A673 (cell line): ENCODE results near the gene NAT16. TPM values are rescaled to one million over a fixed set of nuclear protein-coding genes. Genes with fewer than 3 reads are reported as not detected.

ENCODE experiments used
- BruUV-seq: library from RNA; stranded (reverse); fragments of 400-500 nt; replicated peaks from 2 replicates; lab custom pipeline; 2021; lab: Mats Ljungman, UMichigan
- CTCF ChIA-PET: fragments of 300-600 bp; sonication (Branson Sonifier 250); formaldehyde crosslinking; loops from one replicate; lab custom pipeline; 2022; ENCODE audit warnings: antibody characterized with exemption; lab: Charles Lee
- POLR2A ChIA-PET: fragments of 300-600 bp; sonication (Branson Sonifier 250); formaldehyde crosslinking; loops from one replicate; lab custom pipeline; 2022; ENCODE audit warnings: antibody characterized with exemption; ENCODE audit not compliant: low non-redundant PET; lab: Charles Lee
- DNase-seq: peaks from one replicate; pipeline ENCODE4 v3.0.0-alpha.2; 2015; ENCODE audit warnings: low spot score
- H3K27ac ChIP-seq: fragments of 200-600 bp; sonication (generic); 2 replicates; pipeline ENCODE4 v1.5.1; 2016; ENCODE audit warnings: mixed run types, low read depth, mild to moderate bottlenecking, mixed read lengths, antibody characterized with exemption, low read length; ENCODE audit not compliant: poor library complexity, severe bottlenecking
- H3K27me3 ChIP-seq: fragments of 200-600 bp; sonication (generic); replicated peaks from 2 replicates; pipeline ENCODE4 v1.6.1; 2017; ENCODE audit warnings: mixed run types, low read depth, mild to moderate bottlenecking, mixed read lengths, antibody characterized with exemption, low read length; ENCODE audit not compliant: insufficient read depth, poor library complexity
- H3K36me3 ChIP-seq: fragments of 200-600 bp; sonication (generic); 2 replicates; pipeline ENCODE4 v1.6.1; 2016; ENCODE audit warnings: mixed run types, mild to moderate bottlenecking, mixed read lengths, antibody characterized with exemption, low read length; ENCODE audit not compliant: insufficient read depth, poor library complexity, severe bottlenecking
- H3K4me1 ChIP-seq: fragments of 200-600 bp; sonication (generic); 2 replicates; pipeline ENCODE4 v1.6.1; 2017; ENCODE audit warnings: mixed run types, mild to moderate bottlenecking, mixed read lengths, antibody characterized with exemption, low read length; ENCODE audit not compliant: insufficient read depth, poor library complexity, severe bottlenecking
- H3K4me3 ChIP-seq: fragments of 200-600 bp; sonication (generic); 2 replicates; pipeline ENCODE4 v1.5.1; 2016; ENCODE audit warnings: low read depth, mixed run types, mild to moderate bottlenecking, mixed read lengths, low read length; ENCODE audit not compliant: poor library complexity, severe bottlenecking
- H3K9me3 ChIP-seq: fragments of 200-600 bp; sonication (generic); 2 replicates; pipeline ENCODE4 v1.6.1; 2016; ENCODE audit warnings: mixed run types, low read depth, mild to moderate bottlenecking, mixed read lengths, antibody characterized with exemption, low read length; ENCODE audit not compliant: poor library complexity, severe bottlenecking
- EZH2 ChIP-seq: fragments of 200-600 bp; sonication (generic); IDR thresholded peaks from 2 replicates; pipeline ENCODE4 v1.6.1; 2017; ENCODE audit warnings: borderline replicate concordance, low read depth, mild to moderate bottlenecking, mixed read lengths, antibody characterized with exemption, low read length; ENCODE audit not compliant: poor library complexity, severe bottlenecking
- intact Hi-C: fragments of 100-400 bp; cut with micrococcal nuclease; formaldehyde crosslinking; loops from one replicate; pipeline ENCODE4 v1.10.0; 2022; ENCODE audit not compliant: unreplicated experiment
- total RNA-seq: library from RNA; stranded (reverse); gene quantifications from 2 replicates; pipeline ENCODE4 v1.2.3, GENCODE V29; 2021
- TF ChIP-seq, protein P1 (sequence below): fragments of 300-800, 200-600 bp; sonication (generic); conservative IDR thresholded peaks from 2 replicates; pipeline ENCODE4 v1.5.1; 2017; ENCODE audit warnings: low read depth, mild to moderate bottlenecking, antibody characterized with exemption, low read length, moderate library complexity, mixed read lengths

Gene NAT16
- total RNA-seq, 1 experiment from 2014 or later: not detected

DNA sequence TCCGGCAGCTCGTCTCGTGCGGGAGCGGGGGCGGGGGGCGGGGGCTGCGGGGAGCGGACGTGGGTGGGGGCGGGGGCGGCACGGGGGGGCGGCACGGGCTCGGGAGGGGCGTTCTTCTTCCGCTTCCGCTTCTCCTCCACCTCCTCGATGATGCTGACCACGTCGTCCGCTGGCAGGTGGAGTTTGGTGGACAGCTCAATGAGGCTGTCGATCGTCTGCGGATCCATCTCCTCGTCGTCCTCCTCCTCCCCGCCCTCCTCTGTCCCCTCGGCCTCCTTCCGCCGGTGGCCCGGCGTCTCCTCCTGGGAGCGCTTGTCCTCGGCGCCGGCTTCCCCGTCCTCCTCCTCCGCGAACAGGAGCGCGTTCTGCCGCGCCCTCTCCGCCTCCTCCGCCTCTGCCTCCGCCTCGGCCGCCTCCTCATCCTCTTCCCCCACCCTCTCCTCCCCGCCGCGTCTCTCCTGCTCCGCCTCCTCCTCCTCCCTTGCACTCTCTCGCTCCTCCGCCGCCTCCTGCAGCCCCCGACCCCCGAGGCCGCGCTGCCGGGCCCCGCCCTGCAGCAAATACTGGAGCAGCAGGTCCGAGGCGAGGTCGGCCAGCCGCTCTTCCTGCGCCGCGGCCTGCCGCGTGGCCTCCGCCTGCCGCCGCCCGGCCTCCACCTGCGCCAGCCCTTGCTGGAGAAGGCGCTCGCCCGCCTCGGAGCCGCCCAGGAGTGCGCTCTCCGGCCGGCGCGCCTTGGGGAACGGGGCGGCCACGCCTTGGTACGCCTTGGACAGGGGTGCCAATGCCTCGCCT, 16.6 kb downstream of the NAT16 start:
- BruUV-seq: no TSS peak
- Histone ChIP-seq H3K9me3 (no peaks in the 10 kb centered on the region), H3K27me3 (peaks cover 24% of the 10 kb centered on the region), H3K4me3 (peak overlapping the region; percentile 49), H3K4me1 (peaks cover 54% of the 10 kb centered on the region), H3K27ac (no peak overlapping the region), H3K36me3 (peaks cover 4% of the 10 kb centered on the region)
- CTCF ChIA-PET: interaction anchor here (0.5 to 1.0 kb wide), 2 partner anchors 20 to 105 kb away, joined by 3 to 4 read pairs; no protein-coding TSS in a partner anchor
- TF ChIP-seq EZH2: no peak
- TF ChIP-seq, protein P1, sequence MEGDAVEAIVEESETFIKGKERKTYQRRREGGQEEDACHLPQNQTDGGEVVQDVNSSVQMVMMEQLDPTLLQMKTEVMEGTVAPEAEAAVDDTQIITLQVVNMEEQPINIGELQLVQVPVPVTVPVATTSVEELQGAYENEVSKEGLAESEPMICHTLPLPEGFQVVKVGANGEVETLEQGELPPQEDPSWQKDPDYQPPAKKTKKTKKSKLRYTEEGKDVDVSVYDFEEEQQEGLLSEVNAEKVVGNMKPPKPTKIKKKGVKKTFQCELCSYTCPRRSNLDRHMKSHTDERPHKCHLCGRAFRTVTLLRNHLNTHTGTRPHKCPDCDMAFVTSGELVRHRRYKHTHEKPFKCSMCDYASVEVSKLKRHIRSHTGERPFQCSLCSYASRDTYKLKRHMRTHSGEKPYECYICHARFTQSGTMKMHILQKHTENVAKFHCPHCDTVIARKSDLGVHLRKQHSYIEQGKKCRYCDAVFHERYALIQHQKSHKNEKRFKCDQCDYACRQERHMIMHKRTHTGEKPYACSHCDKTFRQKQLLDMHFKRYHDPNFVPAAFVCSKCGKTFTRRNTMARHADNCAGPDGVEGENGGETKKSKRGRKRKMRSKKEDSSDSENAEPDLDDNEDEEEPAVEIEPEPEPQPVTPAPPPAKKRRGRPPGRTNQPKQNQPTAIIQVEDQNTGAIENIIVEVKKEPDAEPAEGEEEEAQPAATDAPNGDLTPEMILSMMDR: no peak
- POLR2A ChIA-PET: interaction anchor here (0.8 kb wide), 1 partner anchor 79 kb away, joined by 4 read pairs; no protein-coding TSS in a partner anchor
- DNase-seq: peak; percentile 65
- intact Hi-C loops: no loop called here

DNA sequence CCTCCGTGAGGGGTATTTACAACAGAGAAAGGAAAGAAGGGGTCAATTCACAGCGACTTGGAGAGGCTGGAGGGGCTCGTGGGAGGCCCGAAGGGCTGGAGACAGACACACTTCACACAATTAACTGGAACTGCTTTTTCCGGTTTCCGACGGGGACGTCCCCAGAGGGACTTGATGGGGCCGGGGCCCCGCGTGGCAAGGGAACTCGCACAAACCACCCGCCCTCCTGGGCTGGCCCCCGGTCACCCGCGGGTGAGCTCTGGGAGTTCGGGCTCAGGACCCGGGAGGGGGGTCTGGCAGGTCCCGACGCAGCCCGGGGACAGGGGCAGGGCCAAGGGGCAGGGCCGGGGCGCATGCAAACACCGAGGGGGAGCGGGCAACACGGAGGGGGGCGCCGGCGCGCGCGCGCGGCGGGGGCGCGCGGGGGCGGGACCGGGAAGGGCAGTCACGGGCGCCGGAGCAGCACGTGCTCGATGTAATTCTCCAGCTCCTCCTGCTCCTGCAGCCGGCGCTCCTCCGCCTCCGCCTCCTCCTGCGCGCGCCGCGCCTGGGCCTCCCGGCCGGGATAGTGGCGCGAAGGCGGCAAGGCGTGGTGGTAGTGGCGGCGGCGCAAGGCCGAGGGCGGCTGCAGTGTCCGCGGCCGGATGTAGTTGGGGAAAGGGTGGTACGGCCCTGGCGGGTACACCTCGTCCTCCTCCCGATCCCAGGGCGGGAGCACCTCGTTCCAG, 17.4 kb downstream of the NAT16 start:
- POLR2A ChIA-PET: interaction anchor here (0.8 kb wide), 1 partner anchor 78 kb away, joined by 4 read pairs; no protein-coding TSS in a partner anchor
- peaks cover 54% of the 10 kb centered on the region for H3K4me1 ChIP-seq
- H3K36me3 ChIP-seq: peaks cover 4% of the 10 kb centered on the region
- TF ChIP-seq EZH2: no peak
- TF ChIP-seq, protein P1: no peak
- H3K4me3 ChIP-seq: peak overlapping the region; percentile 43
- peaks cover 18% of the 10 kb centered on the region for H3K27me3 ChIP-seq
- CTCF ChIA-PET: interaction anchor here (0.5 to 1.0 kb wide), 2 partner anchors 19 to 104 kb away, joined by 3 to 4 read pairs; no protein-coding TSS in a partner anchor
- H3K9me3 ChIP-seq: no peaks in the 10 kb centered on the region
- H3K27ac ChIP-seq: peak overlapping the region; percentile 47
- BruUV-seq: no TSS peak
- intact Hi-C loops: no loop called here
- DNase-seq: peak; percentile 90

DNA sequence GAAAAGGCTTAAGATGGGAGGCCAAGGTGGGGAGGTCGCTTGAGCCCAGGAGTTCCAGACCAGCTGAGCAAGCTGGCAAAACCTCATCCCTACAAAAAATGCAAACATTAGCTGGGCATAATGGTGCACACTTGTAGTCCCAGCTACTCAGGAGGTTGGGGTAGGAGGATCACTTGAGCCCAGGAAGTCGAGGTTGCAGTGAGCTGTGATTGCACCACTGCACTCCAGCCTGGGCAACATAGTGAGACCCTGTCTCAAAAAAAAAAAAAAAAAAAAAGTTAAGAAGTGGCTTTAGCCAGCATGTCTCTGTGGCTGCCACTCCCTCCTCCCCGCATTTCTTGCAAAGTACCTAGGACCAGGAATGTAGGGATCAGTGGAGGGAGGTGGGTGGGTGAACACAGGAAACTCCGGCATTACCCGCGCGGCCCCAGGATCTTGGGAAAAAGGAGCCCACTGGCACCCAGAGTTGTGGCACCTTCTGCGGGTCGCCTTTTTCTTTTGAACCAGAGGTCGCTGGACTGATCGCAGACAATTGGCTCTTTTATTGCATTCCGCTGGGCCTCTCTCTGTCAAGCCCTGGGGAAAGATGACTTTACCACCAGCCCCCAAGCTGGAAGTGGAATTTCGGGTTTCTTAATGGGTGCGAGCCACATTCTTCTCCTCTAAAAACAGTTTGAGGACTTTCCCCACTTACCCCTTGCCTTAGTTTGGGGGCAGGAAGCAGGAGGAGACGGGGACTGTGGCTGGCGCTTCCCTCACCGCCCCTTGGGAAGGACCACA, 18.2 kb downstream of the NAT16 start:
- Histone ChIP-seq H3K27me3 (peaks cover 9% of the 10 kb centered on the region), H3K27ac (peak overlapping the region; percentile 47), H3K9me3 (no peaks in the 10 kb centered on the region), H3K36me3 (peaks cover 4% of the 10 kb centered on the region), H3K4me1 (peaks cover 47% of the 10 kb centered on the region), H3K4me3 (peak overlapping the region; percentile 43)
- ChIA-PET POLR2A (no interaction called here), CTCF (interaction anchor here (0.7 kb wide), 1 partner anchor 220 kb away, joined by 3 read pairs; no protein-coding TSS in a partner anchor)
- intact Hi-C loops: no loop called here
- TF ChIP-seq, protein P1: no peak
- TF ChIP-seq EZH2: no peak
- no TSS peak for BruUV-seq
- no peak for DNase-seq
